ENCODE results near the gene COX19. TPM values are rescaled to one million over a fixed set of nuclear protein-coding genes. Genes with fewer than 3 reads are reported as not detected.
"Not testable (repeated sequence)": the region's sequence is repeated elsewhere in the genome, so short reads cannot be mapped to it uniquely, and the experiment has no call there.

COX19 gene
- total RNA-seq, 1 experiment from 2014 or later: 14.4 TPM

DNA sequence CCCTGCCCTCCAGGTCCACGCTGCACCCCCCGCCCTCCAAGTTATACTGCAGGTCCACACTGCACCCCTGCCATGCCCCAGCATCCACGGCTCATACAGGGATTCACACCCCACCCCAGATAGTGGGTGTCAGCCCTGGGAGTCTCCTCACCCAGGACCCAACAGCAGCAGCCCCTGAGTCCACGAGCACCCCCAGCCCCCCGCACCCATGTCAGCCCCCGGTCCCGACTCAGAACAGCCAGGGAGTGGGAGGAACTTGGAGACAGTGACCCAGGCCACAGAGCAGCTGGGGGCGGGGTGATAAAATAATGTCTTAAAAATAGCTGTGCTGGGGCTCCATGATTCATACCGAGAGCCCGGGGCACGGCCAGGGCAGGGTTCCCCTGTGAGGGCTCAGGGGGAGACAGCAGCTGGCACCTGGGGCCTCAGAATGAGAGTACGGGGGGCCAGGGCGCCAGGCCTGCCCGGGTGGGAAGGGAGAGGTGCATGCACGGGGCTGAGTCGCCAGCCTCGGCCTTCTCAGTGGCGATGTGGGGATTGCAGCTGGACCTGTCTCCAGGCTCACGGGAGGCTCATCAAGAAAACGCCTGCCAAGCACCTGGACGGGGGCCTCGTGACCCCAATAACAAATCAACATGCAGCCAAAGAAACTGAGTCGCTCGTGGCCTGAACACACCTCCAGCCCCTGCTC is 50.7 kb downstream of the COX19 start:
- peaks cover 28% of the 10 kb centered on the region for H3K4me1 ChIP-seq (ENCODE audit: control insufficient read depth, insufficient read depth, low read length)
- no peak for DNase-seq (ENCODE audit: low read depth, low spot score)
- ChIA-PET CTCF (no interaction called here), POLR2A (no interaction called here)
- no peak overlapping the region for H3K4me3 ChIP-seq (ENCODE audit: low read depth in 2 of 2, low read length in 2 of 2)
- TF ChIP-seq TCF7L2 (IDR thresholded peaks at IDR 0.05; ENCODE audit: low read depth, low read length) (no peak), SIN3A (IDR thresholded peaks at IDR 0.05; ENCODE audit: borderline replicate concordance, insufficient read depth, low read depth, low read length) (no peak), POLR2AphosphoS5 (IDR thresholded peaks at IDR 0.05; ENCODE audit: low read depth, low read length) (no peak)
- TF ChIP-seq, protein P1, sequence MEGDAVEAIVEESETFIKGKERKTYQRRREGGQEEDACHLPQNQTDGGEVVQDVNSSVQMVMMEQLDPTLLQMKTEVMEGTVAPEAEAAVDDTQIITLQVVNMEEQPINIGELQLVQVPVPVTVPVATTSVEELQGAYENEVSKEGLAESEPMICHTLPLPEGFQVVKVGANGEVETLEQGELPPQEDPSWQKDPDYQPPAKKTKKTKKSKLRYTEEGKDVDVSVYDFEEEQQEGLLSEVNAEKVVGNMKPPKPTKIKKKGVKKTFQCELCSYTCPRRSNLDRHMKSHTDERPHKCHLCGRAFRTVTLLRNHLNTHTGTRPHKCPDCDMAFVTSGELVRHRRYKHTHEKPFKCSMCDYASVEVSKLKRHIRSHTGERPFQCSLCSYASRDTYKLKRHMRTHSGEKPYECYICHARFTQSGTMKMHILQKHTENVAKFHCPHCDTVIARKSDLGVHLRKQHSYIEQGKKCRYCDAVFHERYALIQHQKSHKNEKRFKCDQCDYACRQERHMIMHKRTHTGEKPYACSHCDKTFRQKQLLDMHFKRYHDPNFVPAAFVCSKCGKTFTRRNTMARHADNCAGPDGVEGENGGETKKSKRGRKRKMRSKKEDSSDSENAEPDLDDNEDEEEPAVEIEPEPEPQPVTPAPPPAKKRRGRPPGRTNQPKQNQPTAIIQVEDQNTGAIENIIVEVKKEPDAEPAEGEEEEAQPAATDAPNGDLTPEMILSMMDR (IDR thresholded peaks at IDR 0.05): no peak
- TF ChIP-seq, protein P2, sequence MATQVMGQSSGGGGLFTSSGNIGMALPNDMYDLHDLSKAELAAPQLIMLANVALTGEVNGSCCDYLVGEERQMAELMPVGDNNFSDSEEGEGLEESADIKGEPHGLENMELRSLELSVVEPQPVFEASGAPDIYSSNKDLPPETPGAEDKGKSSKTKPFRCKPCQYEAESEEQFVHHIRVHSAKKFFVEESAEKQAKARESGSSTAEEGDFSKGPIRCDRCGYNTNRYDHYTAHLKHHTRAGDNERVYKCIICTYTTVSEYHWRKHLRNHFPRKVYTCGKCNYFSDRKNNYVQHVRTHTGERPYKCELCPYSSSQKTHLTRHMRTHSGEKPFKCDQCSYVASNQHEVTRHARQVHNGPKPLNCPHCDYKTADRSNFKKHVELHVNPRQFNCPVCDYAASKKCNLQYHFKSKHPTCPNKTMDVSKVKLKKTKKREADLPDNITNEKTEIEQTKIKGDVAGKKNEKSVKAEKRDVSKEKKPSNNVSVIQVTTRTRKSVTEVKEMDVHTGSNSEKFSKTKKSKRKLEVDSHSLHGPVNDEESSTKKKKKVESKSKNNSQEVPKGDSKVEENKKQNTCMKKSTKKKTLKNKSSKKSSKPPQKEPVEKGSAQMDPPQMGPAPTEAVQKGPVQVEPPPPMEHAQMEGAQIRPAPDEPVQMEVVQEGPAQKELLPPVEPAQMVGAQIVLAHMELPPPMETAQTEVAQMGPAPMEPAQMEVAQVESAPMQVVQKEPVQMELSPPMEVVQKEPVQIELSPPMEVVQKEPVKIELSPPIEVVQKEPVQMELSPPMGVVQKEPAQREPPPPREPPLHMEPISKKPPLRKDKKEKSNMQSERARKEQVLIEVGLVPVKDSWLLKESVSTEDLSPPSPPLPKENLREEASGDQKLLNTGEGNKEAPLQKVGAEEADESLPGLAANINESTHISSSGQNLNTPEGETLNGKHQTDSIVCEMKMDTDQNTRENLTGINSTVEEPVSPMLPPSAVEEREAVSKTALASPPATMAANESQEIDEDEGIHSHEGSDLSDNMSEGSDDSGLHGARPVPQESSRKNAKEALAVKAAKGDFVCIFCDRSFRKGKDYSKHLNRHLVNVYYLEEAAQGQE (IDR thresholded peaks at IDR 0.05; ENCODE audit: insufficient read depth in 1 of 2, low read depth in 2 of 2, low read length in 1 of 2): no peak
- H3K27ac ChIP-seq (ENCODE audit: low read length): peak overlapping the region; percentile 7; the same call in 1 of the 2 replicates
- no peaks in the 10 kb centered on the region for H3K27me3 ChIP-seq (ENCODE audit: control insufficient read depth, insufficient read depth, low read length)
- H3K36me3 ChIP-seq (ENCODE audit: control insufficient read depth, insufficient read depth, low read length): no peaks in the 10 kb centered on the region
- intact Hi-C loops (cut with micrococcal nuclease; ENCODE audit: unreplicated experiment) (no loop called here), in situ Hi-C loops (cut with HindIII; ENCODE audit: low pct_unique_long_range_greater_than_20kb, low sequenced_read_pairs) (no loop called here)
- ATAC-seq: 0 out of 2 replicates have a peak, but pooled peaks have one; percentile 8
- H3K9me3 ChIP-seq (ENCODE audit: control insufficient read depth, insufficient read depth, low read depth, low read length): no peaks in the 10 kb centered on the region
- no TSS peak for BruUV-seq (replicated peaks)

DNA sequence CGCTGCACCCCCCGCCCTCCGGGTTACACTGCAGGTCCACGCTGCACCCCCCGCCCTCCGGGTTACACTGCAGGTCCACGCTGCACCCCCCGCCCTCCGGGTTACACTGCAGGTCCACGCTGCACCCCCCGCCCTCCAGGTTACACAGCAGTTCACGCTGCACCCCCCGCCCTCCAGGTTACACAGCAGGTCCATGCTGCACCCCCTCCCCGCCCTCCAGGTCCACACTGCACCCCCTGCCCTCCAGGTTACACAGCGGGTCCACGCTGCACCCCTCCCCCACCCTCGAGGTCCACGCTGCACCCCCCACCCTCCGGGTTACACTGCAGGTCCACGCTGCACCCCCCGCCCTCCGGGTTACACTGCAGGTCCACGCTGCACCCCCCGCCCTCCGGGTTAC is 51.3 kb downstream of the COX19 start:
- not testable (repeated sequence) for ATAC-seq

More for the DNA sequence above, 51.3 kb downstream of the COX19 start:
- BruUV-seq (replicated peaks); DNase-seq (ENCODE audit: low read depth, low spot score); H3K27ac ChIP-seq (ENCODE audit: low read length); H3K9me3 ChIP-seq (ENCODE audit: control insufficient read depth, insufficient read depth, low read depth, low read length); H3K27me3 ChIP-seq (ENCODE audit: control insufficient read depth, insufficient read depth, low read length); intact Hi-C loops (cut with micrococcal nuclease; ENCODE audit: unreplicated experiment); H3K36me3 ChIP-seq (ENCODE audit: control insufficient read depth, insufficient read depth, low read length); in situ Hi-C loops (cut with HindIII; ENCODE audit: low pct_unique_long_range_greater_than_20kb, low sequenced_read_pairs); H3K4me3 ChIP-seq (ENCODE audit: low read depth in 2 of 2, low read length in 2 of 2): not testable (repeated sequence)
- ChIA-PET CTCF (interaction anchor here (0.6 kb wide), 1 partner anchor 155 kb away, joined by 3 read pairs; no protein-coding TSS in a partner anchor), POLR2A (interaction anchor here (0.6 kb wide), 1 partner anchor 214 kb away, joined by 4 read pairs; no protein-coding TSS in a partner anchor)
- H3K4me1 ChIP-seq (ENCODE audit: control insufficient read depth, insufficient read depth, low read length): peaks cover 28% of the 10 kb centered on the region

All from Panc1 (cell line).